ENCODE measurements around the gene DMWD. TPM values are rescaled to one million over a fixed set of nuclear protein-coding genes. Genes with fewer than 3 reads are reported as not detected.
"Not testable (repeated sequence)": the region's sequence is repeated elsewhere in the genome, so short reads cannot be mapped to it uniquely, and the experiment has no call there.

The DMWD gene
- total RNA-seq, 1 donor from 2014 or later: 60.2 TPM

DNA sequence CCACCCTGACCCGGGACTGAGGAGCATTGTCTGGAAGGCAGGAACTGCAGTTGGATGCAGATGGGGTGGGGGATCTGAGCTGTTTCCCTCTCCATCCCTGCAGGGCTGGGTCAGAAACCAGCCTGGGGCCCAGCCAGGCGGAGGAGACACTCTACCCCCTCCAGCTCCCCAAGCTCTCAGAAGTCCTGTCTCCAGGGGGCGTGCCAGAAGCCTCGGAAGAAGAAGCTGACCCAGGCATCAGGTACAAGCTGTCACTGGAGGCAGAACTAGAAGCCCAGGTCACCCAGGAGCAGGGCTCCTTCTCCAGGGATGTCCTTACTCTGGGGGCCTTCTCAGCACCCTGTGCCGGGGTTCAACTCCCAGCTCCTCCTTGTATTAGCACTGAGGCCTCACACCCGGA lies 39.1 kb downstream of the DMWD start:
- DNase-seq (ENCODE audit: low read depth): no peak

DNA sequence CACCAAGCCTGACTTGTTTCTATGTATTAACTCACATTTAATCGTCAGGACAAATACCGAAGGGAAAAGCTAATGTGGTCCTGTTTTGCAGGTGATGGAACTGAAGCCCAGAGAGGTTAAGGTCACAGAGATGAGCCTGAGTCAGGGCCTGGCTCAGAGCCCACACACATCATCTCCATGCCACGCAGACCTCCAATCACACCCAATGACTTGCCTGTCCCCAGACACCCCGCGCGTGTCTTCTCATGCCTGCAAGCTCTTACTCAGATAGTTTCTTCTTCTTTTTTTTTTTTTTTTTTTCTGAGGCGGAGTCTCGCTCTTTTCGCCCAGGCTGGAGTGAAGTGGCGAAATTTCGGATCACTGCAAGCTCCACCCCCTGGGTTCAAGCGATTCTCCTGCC lies 40.0 kb downstream of the DMWD start:
- DNase-seq (ENCODE audit: low read depth): no peak

DNA sequence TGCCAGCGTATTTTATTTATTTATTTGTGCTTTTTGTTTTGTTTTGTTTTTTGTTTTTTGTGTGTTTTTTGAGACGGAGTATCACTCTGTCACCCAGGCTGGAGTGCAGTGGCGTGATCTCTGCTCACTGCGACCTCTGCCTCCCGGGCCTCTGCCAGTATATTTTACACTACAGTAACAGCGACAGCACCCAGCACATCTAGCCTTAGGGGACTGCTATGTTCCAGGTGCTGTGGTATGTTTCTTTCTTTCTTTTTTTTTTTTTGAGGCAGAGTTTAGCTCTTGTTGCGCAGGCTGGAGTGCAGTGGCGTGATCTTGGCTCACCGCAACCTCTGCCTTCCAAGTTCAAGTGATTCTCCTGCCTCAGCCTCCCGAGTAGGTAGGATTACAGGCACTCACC lies 41.2 kb downstream of the DMWD start:
- not testable (repeated sequence) for DNase-seq (ENCODE audit: low read depth)

DNA sequence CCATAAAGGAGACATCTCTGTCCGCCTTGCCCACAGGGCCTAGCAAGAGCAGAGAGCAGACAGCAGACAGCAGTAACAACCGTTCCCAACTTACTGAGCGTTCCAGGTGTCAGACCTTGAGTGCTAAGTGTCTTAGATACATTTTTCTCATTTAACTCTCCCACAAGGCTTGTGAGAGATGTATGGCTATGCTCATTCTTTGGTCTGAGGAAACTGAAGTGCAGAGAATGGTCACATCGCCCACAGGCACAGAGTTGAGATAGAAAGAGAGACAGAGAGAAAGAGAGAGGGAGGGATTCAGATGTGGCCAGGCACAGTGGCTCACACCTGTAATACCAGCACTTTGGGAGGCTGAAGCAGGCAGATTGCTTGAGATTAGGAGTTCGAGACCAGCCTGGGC lies 45.1 kb downstream of the DMWD start:
- no peak for DNase-seq (ENCODE audit: low read depth)

DNA sequence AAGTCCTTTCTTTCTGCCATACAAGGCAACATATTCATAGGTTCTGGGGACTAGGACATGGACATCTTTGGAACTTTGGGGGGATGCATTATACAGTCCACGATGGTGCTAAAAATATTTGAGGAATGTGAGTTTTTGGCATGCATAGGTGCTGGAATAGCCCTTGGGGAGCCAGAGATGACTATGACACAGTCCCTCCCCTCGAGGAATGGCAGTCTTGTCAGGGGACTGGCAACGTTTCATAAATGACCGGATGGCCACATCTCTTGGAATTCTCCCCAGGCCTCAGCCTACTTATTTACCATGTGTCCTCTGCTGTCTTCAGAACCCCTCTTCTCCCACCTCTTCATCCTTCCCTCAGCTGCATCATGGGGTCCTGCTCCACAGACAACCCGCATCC lies 45.8 kb downstream of the DMWD start:
- no peak for DNase-seq (ENCODE audit: low read depth)

DNA sequence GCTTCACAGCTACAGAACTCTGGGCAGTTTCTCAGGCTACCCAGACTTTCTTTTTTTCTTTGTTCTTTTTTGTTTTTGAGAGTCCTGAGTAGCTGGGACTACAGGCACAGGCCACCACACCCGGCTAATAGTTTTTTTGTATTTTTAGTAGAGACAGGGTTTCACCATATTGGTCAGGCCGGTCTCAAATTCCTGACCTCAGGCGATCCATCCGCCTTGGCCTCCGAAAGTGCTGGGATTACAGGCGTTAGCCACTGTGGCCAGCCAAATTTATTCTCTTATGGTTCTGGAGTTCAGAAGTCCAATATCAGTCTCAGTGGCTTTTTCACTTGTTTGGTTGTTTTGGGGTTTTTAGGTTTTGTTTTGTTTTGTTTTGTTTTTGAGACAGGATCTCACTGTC lies 47.0 kb downstream of the DMWD start:
- no peak for DNase-seq (ENCODE audit: low read depth)

DNA sequence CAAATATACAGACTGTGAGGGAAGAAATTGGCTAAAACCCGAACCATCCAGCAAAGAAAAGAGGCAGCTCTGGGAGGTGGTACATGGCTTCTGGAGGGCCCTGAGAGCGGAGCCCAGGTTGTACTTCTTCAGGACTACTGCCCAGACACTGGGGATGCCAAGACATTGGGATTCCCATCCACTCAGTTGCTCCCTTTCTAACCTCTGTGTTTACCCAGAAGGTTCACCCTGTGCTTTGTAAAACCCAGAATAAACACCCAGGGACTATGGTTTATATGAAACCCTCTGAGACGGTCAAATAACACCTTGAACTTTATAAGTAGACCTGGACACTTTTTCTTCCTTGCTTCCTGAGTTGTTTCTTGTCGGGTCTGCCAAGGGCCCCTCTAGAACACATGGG lies 49.7 kb downstream of the DMWD start:
- no peak for DNase-seq (ENCODE audit: low read depth)

DNA sequence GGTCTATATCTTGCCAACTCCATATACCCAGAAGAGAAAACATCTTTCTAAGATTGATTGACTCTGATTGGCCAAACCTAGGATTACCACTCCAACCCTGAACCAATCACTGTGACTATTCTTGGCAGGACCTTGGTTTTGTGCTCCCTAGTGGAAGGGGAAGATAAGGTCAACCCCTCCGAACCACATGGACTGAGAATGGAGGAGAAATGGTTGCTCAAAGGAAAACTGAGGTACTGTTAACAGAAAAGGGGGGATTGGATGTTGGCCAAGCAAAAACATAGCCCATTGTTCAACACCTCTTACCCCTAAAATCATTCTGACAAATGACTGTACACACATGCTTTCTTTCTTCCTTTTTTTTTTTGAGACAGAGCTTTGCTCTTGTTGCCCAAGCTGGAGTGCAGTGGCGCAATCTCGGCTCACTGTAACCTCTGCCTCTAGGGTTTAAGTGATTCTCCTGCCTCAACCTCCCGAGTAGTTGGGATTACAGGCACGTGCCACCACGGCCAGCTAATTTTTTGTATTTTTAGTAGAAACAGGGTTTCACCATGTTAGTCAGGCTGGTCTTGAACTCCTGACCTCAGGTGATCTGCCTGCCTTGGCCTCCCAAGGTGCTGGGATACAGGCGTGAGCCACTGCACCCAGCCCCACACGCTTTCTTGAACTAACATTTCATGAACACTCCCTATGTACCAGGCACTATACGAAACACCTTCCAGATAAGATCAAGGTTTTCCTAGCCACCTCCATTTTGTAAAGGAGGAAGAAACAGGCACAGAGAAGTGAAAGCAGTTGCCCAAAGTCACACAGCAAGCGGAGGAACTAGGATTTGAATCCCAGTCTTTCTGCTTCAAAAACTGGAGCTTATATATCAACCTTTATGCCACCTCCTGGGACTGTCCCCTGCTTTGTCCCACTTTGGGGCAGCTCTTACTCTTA lies 52.9 kb downstream of the DMWD start:
- DNase-seq (ENCODE audit: low read depth): no peak

DNA sequence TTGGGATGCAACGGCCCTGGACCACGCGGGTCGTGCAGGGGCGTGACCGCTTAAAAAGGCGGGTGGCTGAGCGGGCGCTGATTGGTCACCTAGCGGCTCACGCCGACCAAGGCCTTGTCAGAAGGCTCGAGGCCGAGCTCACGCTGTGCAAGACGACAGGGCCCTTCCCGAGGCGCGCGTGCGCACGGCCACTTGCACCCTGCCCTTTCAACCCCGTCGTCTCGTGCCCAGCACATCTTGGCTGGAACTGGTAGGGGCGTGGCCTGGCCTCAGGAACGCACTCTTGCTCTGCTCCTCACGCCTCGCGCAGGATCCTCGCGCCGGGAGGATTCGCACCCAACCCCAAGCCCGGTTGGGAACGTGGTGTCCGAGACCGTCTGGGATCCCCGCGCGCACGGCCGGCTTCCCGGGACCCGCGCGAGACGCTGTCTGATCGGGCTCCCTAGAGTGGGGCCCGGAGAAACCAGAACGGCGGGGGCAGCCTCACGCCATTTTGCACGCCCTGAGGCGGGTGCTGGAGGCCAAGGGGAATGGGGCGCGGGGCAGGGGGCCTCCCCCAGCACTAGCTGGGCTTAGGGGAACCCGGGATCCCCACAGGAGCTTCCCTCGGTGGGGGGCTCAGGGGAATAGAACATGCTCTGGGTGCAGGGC lies 59.4 kb downstream of the DMWD start, which contains the start of gene MEIOSIN:
Gene MEIOSIN, plus strand, starts transcription at position 280 of the 651 bp plus-strand sequence. CDS start 1,938 bp downstream, outside the sequence.
- no peak for DNase-seq (ENCODE audit: low read depth)

Other genes starting within 250 kb of the DMWD start
- 16.1 and 21.0 TPM in 2 replicates for gene OPA3, start 208.0 kb downstream of the DMWD start, total RNA-seq
- gene GPR4, start 190.6 kb downstream of the DMWD start, total RNA-seq: not detected in 2 replicates
- 24.7 and 25.5 TPM in 2 replicates for gene EML2, start 153.4 kb downstream of the DMWD start, total RNA-seq
- gene GIPR, start 124.6 kb downstream of the DMWD start, total RNA-seq: 0.37 TPM in 1 of 2 replicates, not detected in the other
- 132 and 143 TPM in 2 replicates for gene SNRPD2, start 100.9 kb downstream of the DMWD start, total RNA-seq
- 11.2 and 16.6 TPM in 2 replicates for gene QPCTL, start 100.2 kb downstream of the DMWD start, total RNA-seq
- 9.0 TPM in 2 replicates for gene FBXO46, start 61.9 kb downstream of the DMWD start, total RNA-seq
- not detected in 2 replicates for gene MEIOSIN, start 59.4 kb downstream of the DMWD start, total RNA-seq
- gene SIX5, start 23.6 kb downstream of the DMWD start, total RNA-seq: 13.0 and 17.6 TPM in 2 replicates
- gene DMPK, start 10.4 kb downstream of the DMWD start, total RNA-seq: 907 and 1,143 TPM in 2 replicates
- gene RSPH6A, start 22.5 kb upstream of the DMWD start, total RNA-seq: 0.11 TPM in 1 of 2 replicates, not detected in the other
- gene SYMPK, start 70.3 kb upstream of the DMWD start, total RNA-seq: 39.8 and 40.5 TPM in 2 replicates
- not detected in 2 replicates for gene FOXA3, start 71.5 kb upstream of the DMWD start, total RNA-seq
- gene IRF2BP1, start 93.3 kb upstream of the DMWD start, total RNA-seq: 45.1 and 52.6 TPM in 2 replicates
- gene MYPOP, start 109.8 kb upstream of the DMWD start, total RNA-seq: 5.1 and 5.8 TPM in 2 replicates
- not detected in 2 replicates for gene NANOS2, start 121.9 kb upstream of the DMWD start, total RNA-seq
- gene NOVA2, start 181.0 kb upstream of the DMWD start, total RNA-seq: not detected in 2 replicates
- 7.0 and 10.9 TPM in 2 replicates for gene CCDC61, start 202.6 kb upstream of the DMWD start, total RNA-seq
- not detected in 2 replicates for gene PGLYRP1, start 230.2 kb upstream of the DMWD start, total RNA-seq
- gene IGFL4, start 248.2 kb upstream of the DMWD start, total RNA-seq: 0.10 and 0.91 TPM in 2 replicates

Data from myocyte (in vitro differentiated cells).